G401.6 (cell line): Measurements from ENCODE around the gene PARD3.
"Not testable (repeated sequence)": the region's sequence is repeated elsewhere in the genome, so short reads cannot be mapped to it uniquely, and the experiment has no call there.

ENCODE experiments used
- FAIRE-seq: peaks from 2 replicates; lab custom pipeline; 2012; peaks lifted over from hg19 to GRCh38; lab: Jason Lieb, UNC

Gene PARD3

GRCh38 chr10:34377833-34378232 lies 437.3 kb downstream of the PARD3 start:
- no peak for FAIRE-seq

- no peak for FAIRE-seq
These were observed 440.6 kb downstream of the PARD3 start for GRCh38 chr10:34374356-34375045.

DNA sequence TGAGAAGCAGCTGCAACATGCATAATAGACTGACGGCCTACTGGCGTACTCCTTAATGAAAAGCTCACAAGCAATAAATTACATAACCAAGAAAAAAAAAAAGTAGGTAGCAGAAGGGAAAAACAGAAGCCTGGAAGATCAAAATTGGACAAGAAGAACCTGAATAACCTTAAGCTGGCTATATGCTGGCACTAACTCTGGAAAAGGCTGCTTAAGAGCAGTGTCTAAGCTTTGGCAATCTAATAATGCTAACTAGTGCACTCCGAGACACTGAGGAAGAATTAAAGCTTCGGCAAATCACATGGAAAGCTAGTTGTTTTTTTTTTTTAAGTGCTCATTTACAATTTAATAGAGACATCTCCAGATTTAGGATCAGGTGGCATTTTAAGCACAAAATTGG lies 441.9 kb downstream of the PARD3 start:
- no peak for FAIRE-seq

DNA sequence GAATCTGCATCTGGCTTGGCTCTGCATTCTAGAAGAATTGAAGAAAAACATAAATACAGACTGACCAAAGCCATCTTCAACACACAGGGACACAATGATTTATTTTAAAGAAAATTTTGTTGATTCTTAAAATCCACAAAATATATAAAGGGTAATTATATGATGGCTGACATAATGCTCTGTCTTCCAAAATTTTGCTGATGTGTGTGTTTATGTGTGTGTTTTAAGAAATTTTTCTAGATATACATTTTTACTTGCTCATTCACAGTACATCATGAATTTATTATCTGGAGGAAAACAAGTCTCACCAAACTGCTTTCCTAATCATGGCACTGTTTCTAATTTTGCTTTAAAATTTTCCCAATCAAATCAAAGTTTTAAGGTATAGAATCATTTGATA lies 442.6 kb downstream of the PARD3 start:
- FAIRE-seq: no peak

- FAIRE-seq: no peak
These were observed 445.0 kb downstream of the PARD3 start for GRCh38 chr10:34370126-34370525.

- no peak for FAIRE-seq
These were observed 446.0 kb downstream of the PARD3 start for GRCh38 chr10:34369120-34369519.

- no peak for FAIRE-seq
These were observed 450.7 kb downstream of the PARD3 start for GRCh38 chr10:34364253-34365037.

GRCh38 chr10:34360984-34361383 lies 454.1 kb downstream of the PARD3 start:
- no peak for FAIRE-seq

GRCh38 chr10:34359435-34359813 lies 455.7 kb downstream of the PARD3 start:
- FAIRE-seq: no peak

GRCh38 chr10:34358729-34359434 lies 456.2 kb downstream of the PARD3 start:
- FAIRE-seq: no peak

- FAIRE-seq: no peak
These were observed 458.6 kb downstream of the PARD3 start for GRCh38 chr10:34356463-34356862.

- FAIRE-seq: not testable (repeated sequence)
These were observed 461.6 kb downstream of the PARD3 start for GRCh38 chr10:34353530-34353929.

- FAIRE-seq: not testable (repeated sequence)
These were observed 462.4 kb downstream of the PARD3 start for GRCh38 chr10:34352599-34353204.

GRCh38 chr10:34351161-34351560 lies 463.9 kb downstream of the PARD3 start:
- FAIRE-seq: no peak

- no peak for FAIRE-seq
These were observed 466.1 kb downstream of the PARD3 start for GRCh38 chr10:34348917-34349485.

DNA sequence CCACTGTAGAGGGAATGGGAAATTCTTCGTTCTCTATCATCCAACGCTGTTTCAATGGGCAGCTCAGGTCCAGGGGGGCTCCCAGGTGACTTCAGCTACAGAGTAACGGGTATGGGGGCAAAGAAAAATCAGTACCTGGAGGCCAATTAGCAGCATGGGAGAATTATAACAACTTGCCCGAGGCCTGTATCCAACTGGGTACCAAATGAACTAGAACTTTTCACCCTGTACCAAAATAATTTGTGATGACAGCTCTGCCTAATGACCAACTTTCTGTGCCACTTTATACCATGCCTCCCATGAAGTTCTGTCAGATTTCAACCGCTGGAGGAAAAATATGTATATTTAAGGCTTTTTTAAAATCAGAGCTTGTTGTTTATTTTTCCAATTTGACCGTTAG lies 467.1 kb downstream of the PARD3 start:
- FAIRE-seq: no peak

- no peak for FAIRE-seq
These were observed 468.0 kb downstream of the PARD3 start for GRCh38 chr10:34347131-34347530.

DNA sequence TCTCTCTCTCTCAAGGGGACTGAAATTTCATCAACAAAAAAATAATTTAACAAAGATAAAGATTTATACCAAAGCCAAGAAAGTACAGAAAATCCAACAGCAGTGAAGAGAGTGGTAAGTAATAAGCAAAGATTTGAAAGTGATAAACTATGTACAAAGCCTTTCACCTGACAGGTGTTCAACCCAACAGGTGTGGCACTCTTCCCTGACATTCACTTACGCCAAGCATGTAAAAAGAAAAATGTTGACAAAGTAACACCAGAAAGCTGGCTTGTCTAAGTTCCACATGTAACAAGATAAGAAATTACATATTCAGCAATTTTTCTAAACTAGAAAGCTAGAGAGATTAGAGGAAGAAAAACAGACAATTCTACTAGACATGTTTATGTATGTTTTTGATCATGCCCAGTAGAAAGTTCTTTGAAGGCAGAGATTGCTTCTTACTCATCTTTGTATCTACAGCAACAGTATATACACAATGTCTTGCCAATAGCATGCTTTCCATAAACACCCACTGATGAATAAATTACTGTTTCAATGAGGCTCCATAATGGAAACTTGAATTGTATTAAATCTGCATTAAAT lies 468.5 kb downstream of the PARD3 start:
- FAIRE-seq: no peak

- no peak for FAIRE-seq
These were observed 469.7 kb downstream of the PARD3 start for GRCh38 chr10:34345383-34345782.

- FAIRE-seq: no peak
These were observed 471.3 kb downstream of the PARD3 start for GRCh38 chr10:34343764-34344163.

GRCh38 chr10:34341473-34341872 lies 473.6 kb downstream of the PARD3 start:
- no peak for FAIRE-seq

GRCh38 chr10:34340934-34341333 lies 474.2 kb downstream of the PARD3 start:
- FAIRE-seq: no peak
